BLaER1 (cell line): ENCODE results near the gene TTC36.
"Not testable (repeated sequence)": the region's sequence is repeated elsewhere in the genome, so short reads cannot be mapped to it uniquely, and the experiment has no call there.

Experiments used
- H3K27ac ChIP-seq: shearing (Covaris generic); formaldehyde crosslinking; 2 replicates; pipeline ENCODE4 v1.8.1; 2022
- H3K27me3 ChIP-seq: shearing (Covaris generic); formaldehyde crosslinking; 2 replicates; pipeline ENCODE4 v1.8.1; 2022
- H3K36me3 ChIP-seq: shearing (Covaris generic); formaldehyde crosslinking; 2 replicates; pipeline ENCODE4 v1.8.1; 2022
- H3K4me1 ChIP-seq: shearing (Covaris generic); formaldehyde crosslinking; 2 replicates; pipeline ENCODE4 v1.8.1; 2022
- H3K4me2 ChIP-seq: shearing (Covaris generic); formaldehyde crosslinking; 2 replicates; pipeline ENCODE4 v1.8.1; 2022
- H3K4me3 ChIP-seq: shearing (Covaris generic); formaldehyde crosslinking; 2 replicates; pipeline ENCODE4 v1.8.1; 2022
- H3K9ac ChIP-seq: shearing (Covaris generic); formaldehyde crosslinking; 2 replicates; pipeline ENCODE4 v1.8.1; 2022
- H3K9me3 ChIP-seq: shearing (Covaris generic); formaldehyde crosslinking; 2 replicates; pipeline ENCODE4 v1.8.1; 2022
- H4K20me1 ChIP-seq: shearing (Covaris generic); formaldehyde crosslinking; 2 replicates; pipeline ENCODE4 v1.8.1; 2022
- Cebpa-rat ChIP-seq: shearing (Covaris generic); IDR thresholded peaks from 2 replicates; pipeline ENCODE4 v1.8.1; 2022

TTC36 gene

GRCh38 chr11:118545533-118545932, 18.3 kb downstream of the TTC36 start:
- Histone ChIP-seq H3K27ac (no peak overlapping the region), H3K4me3 (no peak overlapping the region), H3K4me2 (no peak overlapping the region), H3K4me1 (no peaks in the 10 kb centered on the region), H3K9ac (no peak overlapping the region), H3K9me3 (no peaks in the 10 kb centered on the region), H3K36me3 (peaks cover 74% of the 10 kb centered on the region), H4K20me1 (no peaks in the 10 kb centered on the region), H3K27me3 (no peaks in the 10 kb centered on the region)
- no peak for TF ChIP-seq Cebpa-rat

GRCh38 chr11:118547132-118547531, 19.9 kb downstream of the TTC36 start:
- Histone ChIP-seq H3K4me3 (no peak overlapping the region), H3K4me2 (no peak overlapping the region), H3K9me3 (no peaks in the 10 kb centered on the region), H3K36me3 (peaks cover 80% of the 10 kb centered on the region), H3K27ac (no peak overlapping the region), H3K4me1 (no peaks in the 10 kb centered on the region), H4K20me1 (no peaks in the 10 kb centered on the region), H3K27me3 (no peaks in the 10 kb centered on the region), H3K9ac (no peak overlapping the region)
- no peak for TF ChIP-seq Cebpa-rat

DNA sequence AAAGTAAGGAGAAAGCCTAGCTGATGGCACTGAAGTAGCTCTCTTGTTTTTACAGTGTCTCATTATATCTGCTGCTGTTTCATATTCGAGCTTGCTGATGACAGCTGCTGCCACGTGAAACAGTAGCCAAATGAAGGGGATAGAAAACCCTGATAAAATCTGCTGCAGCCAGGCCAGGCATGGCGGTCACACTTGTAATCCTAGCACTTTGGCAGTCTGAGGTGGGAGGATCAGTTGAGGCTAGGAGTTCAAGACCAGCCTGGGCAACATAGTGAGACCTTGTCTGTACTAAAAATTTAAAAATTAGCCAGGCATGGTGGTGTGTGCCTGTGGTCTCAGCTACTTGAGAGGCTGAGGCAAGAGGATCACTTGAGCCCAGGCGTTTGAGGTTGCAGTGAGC, 25.1 kb downstream of the TTC36 start:
- Histone ChIP-seq H3K27ac (no peak overlapping the region), H3K27me3 (no peaks in the 10 kb centered on the region), H3K9ac (no peak overlapping the region), H3K4me1 (no peaks in the 10 kb centered on the region), H4K20me1 (no peaks in the 10 kb centered on the region), H3K4me3 (no peak overlapping the region), H3K4me2 (no peak overlapping the region), H3K36me3 (peaks cover 86% of the 10 kb centered on the region), H3K9me3 (no peaks in the 10 kb centered on the region)
- TF ChIP-seq Cebpa-rat = no peak

DNA sequence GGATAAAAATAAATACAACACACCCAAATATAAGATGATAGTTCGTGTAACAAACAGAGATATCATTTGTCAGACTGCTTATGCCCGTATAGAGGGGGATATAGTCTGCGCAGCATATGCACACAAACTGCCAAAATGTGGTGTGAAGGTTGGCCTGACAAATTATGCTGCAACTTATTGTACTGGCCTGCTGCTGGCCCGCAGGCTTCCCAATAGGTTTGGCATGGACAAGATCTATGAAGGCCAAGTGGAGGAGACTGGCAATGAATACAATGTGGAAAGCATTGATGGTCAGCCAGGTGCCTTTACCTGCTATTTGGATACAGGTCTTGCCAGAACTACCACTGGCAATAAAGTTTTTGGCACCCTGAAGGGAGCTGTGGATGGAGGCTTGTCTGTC, 33.5 kb downstream of the TTC36 start:
- Histone ChIP-seq H3K36me3 (peaks cover 42% of the 10 kb centered on the region), H3K4me2 (no peak overlapping the region), H3K9ac (no peak overlapping the region), H3K9me3 (no peaks in the 10 kb centered on the region), H3K4me3 (no peak overlapping the region), H4K20me1 (no peaks in the 10 kb centered on the region), H3K4me1 (peaks cover 7% of the 10 kb centered on the region; the same call in 1 of the 2 replicates), H3K27me3 (no peaks in the 10 kb centered on the region), H3K27ac (no peak overlapping the region)
- no peak for TF ChIP-seq Cebpa-rat

DNA sequence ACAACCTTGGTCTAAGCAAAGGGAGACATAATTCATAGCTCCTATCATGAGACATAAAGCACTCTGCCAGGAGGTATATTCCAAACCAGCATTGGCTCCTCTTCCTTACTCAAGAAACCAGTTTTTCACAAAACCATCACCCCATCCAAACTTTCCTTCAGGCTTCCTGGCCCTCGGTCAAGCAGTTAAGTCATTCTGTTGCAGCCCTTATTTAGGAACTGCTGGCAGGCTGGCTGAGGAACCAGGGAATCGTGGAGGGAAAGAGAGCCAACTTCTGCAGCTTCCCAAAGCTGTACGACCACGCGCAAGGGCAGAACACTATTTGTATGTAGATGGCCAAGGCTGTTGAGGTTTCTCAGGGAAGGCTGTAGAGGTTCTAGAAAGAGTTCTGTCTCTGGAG, 37.8 kb downstream of the TTC36 start:
- Histone ChIP-seq H3K4me3 (no peak overlapping the region; the same call in 1 of the 2 replicates), H3K9ac (no peak overlapping the region), H3K36me3 (0 out of 2 replicates have a peak, but pooled peaks cover 6% of the 10 kb centered on the region), H3K27me3 (no peaks in the 10 kb centered on the region), H3K27ac (no peak overlapping the region), H3K4me2 (peak overlapping the region; percentile 85), H3K9me3 (no peaks in the 10 kb centered on the region), H4K20me1 (no peaks in the 10 kb centered on the region), H3K4me1 (peaks cover 7% of the 10 kb centered on the region; the same call in 1 of the 2 replicates)
- TF ChIP-seq Cebpa-rat = no peak

GRCh38 chr11:118569670-118570069, 42.4 kb downstream of the TTC36 start:
- no peak overlapping the region for H3K4me3 ChIP-seq
- TF ChIP-seq Cebpa-rat = no peak

GRCh38 chr11:118570787-118571186, 43.5 kb downstream of the TTC36 start:
- peaks cover 31% of the 10 kb centered on the region for H4K20me1 ChIP-seq
- H3K9me3 ChIP-seq = no peaks in the 10 kb centered on the region
- H3K36me3 ChIP-seq = peaks cover 6% of the 10 kb centered on the region
- TF ChIP-seq Cebpa-rat = no peak
- no peak overlapping the region for H3K27ac ChIP-seq
- H3K4me2 ChIP-seq = no peak overlapping the region
- no peak overlapping the region for H3K4me3 ChIP-seq
- H3K9ac ChIP-seq = no peak overlapping the region
- H3K4me1 ChIP-seq = peaks cover 31% of the 10 kb centered on the region
- H3K27me3 ChIP-seq = no peaks in the 10 kb centered on the region

More at GRCh38 chr11:118569670-118570069, 42.4 kb downstream of the TTC36 start:
- no peak overlapping the region for H3K27ac ChIP-seq
- no peaks in the 10 kb centered on the region for H3K9me3 ChIP-seq
- no peak overlapping the region for H3K4me2 ChIP-seq
- no peaks in the 10 kb centered on the region for H3K27me3 ChIP-seq
- H3K36me3 ChIP-seq = peaks cover 1% of the 10 kb centered on the region; the same call in 1 of the 2 replicates
- no peak overlapping the region for H3K9ac ChIP-seq
- peaks cover 31% of the 10 kb centered on the region for H3K4me1 ChIP-seq
- H4K20me1 ChIP-seq = peaks cover 20% of the 10 kb centered on the region

GRCh38 chr11:118571701-118572060, 44.4 kb downstream of the TTC36 start:
- Histone ChIP-seq H3K4me3 (peak overlapping the region; percentile 90), H3K27ac (peak overlapping the region; percentile 93)

DNA sequence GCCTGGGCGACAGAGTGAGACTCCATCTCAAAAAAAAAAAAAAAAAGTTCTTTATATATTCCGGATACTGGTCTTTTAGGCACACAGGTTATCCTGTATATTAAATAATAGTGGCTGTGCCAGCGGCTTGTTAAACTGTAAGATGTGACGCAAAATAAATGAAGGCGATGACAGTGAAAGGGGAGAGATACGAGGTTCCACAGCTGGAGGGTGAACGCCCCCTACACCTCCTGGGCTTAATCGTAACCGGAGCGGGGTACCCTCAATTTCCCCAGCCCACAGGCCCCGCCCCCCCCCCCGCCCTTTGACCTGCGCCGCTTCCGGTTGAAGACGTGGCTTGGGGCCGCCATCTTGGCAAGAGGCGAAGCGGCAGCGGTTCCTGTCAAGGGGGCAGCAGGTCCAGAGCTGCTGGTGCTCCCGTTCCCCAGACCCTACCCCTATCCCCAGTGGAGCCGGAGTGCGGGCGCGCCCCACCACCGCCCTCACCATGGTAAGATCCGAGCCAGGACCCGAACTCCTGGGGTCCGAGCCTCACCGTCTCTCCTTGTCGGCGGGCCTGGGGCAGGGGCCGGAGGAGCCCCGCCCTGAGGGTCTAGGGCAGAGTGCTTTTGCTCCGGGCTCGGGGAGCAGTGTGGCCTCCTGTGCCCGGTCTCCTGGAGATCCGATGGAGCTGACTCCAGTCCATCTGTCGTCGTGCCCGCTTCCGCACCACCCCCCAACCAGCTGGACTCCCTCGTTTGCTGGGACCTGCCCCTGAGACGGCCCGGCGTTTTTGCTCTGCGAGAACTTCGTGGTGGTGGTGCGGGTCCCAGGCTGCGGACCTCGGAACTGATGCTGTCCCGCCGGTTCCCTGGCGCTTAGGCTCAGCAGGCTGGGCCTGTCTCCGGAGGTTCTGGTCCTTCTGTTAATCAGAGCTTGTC, 45.0 kb downstream of the TTC36 start, which contains the start of gene ARCN1:
Gene ARCN1, plus strand, starts transcription at position 349 of the 920 bp plus-strand sequence. Its CDS starts 139 bp downstream, at position 488.
- peak within 1 kb of the TSS; percentile 93 for H3K27ac ChIP-seq
- peaks cover 47% of the 10 kb centered on the region for H4K20me1 ChIP-seq
- peak within 1 kb of the TSS; percentile 96 for H3K9ac ChIP-seq
- H3K36me3 ChIP-seq = peaks cover 15% of the 10 kb centered on the region
- H3K9me3 ChIP-seq = no peaks in the 10 kb centered on the region
- TF ChIP-seq Cebpa-rat = no peak
- H3K27me3 ChIP-seq = no peaks in the 10 kb centered on the region
- peaks cover 31% of the 10 kb centered on the region for H3K4me1 ChIP-seq
- peak within 1 kb of the TSS; percentile 78 for H3K4me2 ChIP-seq
- H3K4me3 ChIP-seq = peak within 1 kb of the TSS; percentile 90

More at GRCh38 chr11:118571701-118572060, 44.4 kb downstream of the TTC36 start:
- not testable (repeated sequence) for H3K27me3 ChIP-seq, H3K36me3 ChIP-seq, H3K9me3 ChIP-seq
- peak overlapping the region; percentile 96 for H3K9ac ChIP-seq
- peaks cover 31% of the 10 kb centered on the region for H3K4me1 ChIP-seq
- peaks cover 40% of the 10 kb centered on the region for H4K20me1 ChIP-seq
- H3K4me2 ChIP-seq = peak overlapping the region; percentile 75

- Histone ChIP-seq H3K9me3 (no peaks in the 10 kb centered on the region), H4K20me1 (peaks cover 54% of the 10 kb centered on the region), H3K27ac (peak overlapping the region; percentile 93), H3K4me1 (peaks cover 31% of the 10 kb centered on the region), H3K36me3 (peaks cover 22% of the 10 kb centered on the region), H3K4me3 (peak overlapping the region; percentile 90), H3K4me2 (peak overlapping the region; percentile 78), H3K27me3 (no peaks in the 10 kb centered on the region), H3K9ac (peak overlapping the region; percentile 96)
- TF ChIP-seq Cebpa-rat = no peak
These were observed 45.8 kb downstream of the TTC36 start for GRCh38 chr11:118572981-118573550.
